ENCODE results near the gene RBM38. TPM values are rescaled to one million over a fixed set of nuclear protein-coding genes. Genes with fewer than 3 reads are reported as not detected.

Gene RBM38
- polyA plus RNA-seq, 2 of the 4 experiments (the other 2 are of a cell fraction) = 6.6 to 14.2 TPM

GRCh38 chr20:57387463-57387862 is 3.7 kb upstream of the RBM38 start:
- ChIA-PET CTCF (interaction anchor here (0.9 to 1.5 kb wide), 3 partner anchors 105 to 121 kb away, joined by 4 to 5 read pairs (median 5); no protein-coding TSS in a partner anchor), POLR2A (no interaction called here)
- ATAC-seq (no peak), DNase-seq (ENCODE audit: low read depth in 1 of 2, low spot score in 1 of 2) (no peak), FAIRE-seq (no peak)
- H3K4me1 ChIP-seq = peaks cover 5% of the 10 kb centered on the region
- WGBS (ENCODE audit: missing lambda C conversion rate) = 93% methylated on average over 8 of the region's 8 CpGs
- no peaks in the 10 kb centered on the region for H3K9me3 ChIP-seq
- H3K4me2 ChIP-seq = no peak overlapping the region
- TF ChIP-seq ESRRA (IDR thresholded peaks at IDR 0.05; ENCODE audit: borderline replicate concordance, low read length) (no peak), ZC3H11A (IDR thresholded peaks at IDR 0.05) (no peak), SREBF2 (IDR thresholded peaks at IDR 0.05) (no peak), HEYL (CRISPR knock-in tag; IDR thresholded peaks at IDR 0.05) (no peak), MAFK (IDR thresholded peaks at IDR 0.05; ENCODE audit: partially characterized antibody) (no peak), CEBPB (IDR thresholded peaks at IDR 0.05) (no peak), CBX2 (IDR thresholded peaks at IDR 0.05; ENCODE audit: borderline replicate concordance, low read depth) (no peak), JUN (IDR thresholded peaks at IDR 0.05) (no peak), NFE2L2 (conservative IDR thresholded peaks at IDR 0.05; ENCODE audit: low read length) (no peak), SMC3 (IDR thresholded peaks at IDR 0.05) (no peak)
- TF ChIP-seq, protein P1, sequence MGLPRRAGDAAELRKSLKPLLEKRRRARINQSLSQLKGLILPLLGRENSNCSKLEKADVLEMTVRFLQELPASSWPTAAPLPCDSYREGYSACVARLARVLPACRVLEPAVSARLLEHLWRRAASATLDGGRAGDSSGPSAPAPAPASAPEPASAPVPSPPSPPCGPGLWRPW (IDR thresholded peaks at IDR 0.05) = no peak
- H3K27ac ChIP-seq = no peak overlapping the region
- no peak overlapping the region for H3K4me3 ChIP-seq

DNA sequence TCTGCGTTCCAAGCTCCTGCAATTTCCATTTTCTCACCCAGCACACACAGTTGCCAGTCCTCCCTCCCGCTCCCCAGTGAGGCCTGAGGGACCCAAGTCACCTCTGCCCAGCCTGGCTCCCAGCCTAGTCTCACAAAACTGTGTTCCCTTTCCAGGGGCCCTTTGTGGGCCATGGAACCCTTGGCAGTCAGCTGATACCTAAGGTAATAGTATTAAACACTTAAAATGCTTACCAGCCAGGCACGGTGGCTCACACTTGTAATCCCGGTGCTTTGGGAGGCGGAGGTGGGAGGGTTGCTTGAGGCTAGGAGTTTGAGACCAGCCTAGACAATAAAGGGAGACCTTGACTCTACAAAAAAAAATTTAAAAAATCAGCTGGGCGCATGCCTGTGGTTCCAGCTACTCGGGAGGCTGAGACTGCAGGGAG is 3.2 kb upstream of the RBM38 start:
- CTCF ChIA-PET = interaction anchor here (0.9 to 1.5 kb wide), 3 partner anchors 104 to 120 kb away, joined by 4 to 5 read pairs (median 5); no protein-coding TSS in a partner anchor
- ATAC-seq (no peak), DNase-seq (ENCODE audit: low read depth in 1 of 2, low spot score in 1 of 2) (no peak), FAIRE-seq (no peak)
- H3K4me3 ChIP-seq = no peak overlapping the region
- H3K27ac ChIP-seq = no peak overlapping the region
- WGBS (ENCODE audit: missing lambda C conversion rate) = 86% methylated on average over 7 of the region's 7 CpGs
- no peak overlapping the region for H3K4me2 ChIP-seq
- POLR2A ChIA-PET = no interaction called here
- no peaks in the 10 kb centered on the region for H3K9me3 ChIP-seq
- no peak for TF ChIP-seq MAX (IDR thresholded peaks at IDR 0.05)
- TF ChIP-seq MAZ (IDR thresholded peaks at IDR 0.05; ENCODE audit: borderline replicate concordance, low read depth, low read length) = no peak
- TF ChIP-seq ZSCAN20 (CRISPR knock-in tag; IDR thresholded peaks at IDR 0.05) = no peak
- TF ChIP-seq, protein P2, sequence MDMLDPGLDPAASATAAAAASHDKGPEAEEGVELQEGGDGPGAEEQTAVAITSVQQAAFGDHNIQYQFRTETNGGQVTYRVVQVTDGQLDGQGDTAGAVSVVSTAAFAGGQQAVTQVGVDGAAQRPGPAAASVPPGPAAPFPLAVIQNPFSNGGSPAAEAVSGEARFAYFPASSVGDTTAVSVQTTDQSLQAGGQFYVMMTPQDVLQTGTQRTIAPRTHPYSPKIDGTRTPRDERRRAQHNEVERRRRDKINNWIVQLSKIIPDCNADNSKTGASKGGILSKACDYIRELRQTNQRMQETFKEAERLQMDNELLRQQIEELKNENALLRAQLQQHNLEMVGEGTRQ (IDR thresholded peaks at IDR 0.05) = no peak
- no peak for TF ChIP-seq POLR2AphosphoS2 (conservative IDR thresholded peaks at IDR 0.05; ENCODE audit: low read length)
- TF ChIP-seq MAFK (IDR thresholded peaks at IDR 0.05; ENCODE audit: partially characterized antibody) = no peak
- no peak for TF ChIP-seq SREBF2 (IDR thresholded peaks at IDR 0.05)
- TF ChIP-seq, protein P3, sequence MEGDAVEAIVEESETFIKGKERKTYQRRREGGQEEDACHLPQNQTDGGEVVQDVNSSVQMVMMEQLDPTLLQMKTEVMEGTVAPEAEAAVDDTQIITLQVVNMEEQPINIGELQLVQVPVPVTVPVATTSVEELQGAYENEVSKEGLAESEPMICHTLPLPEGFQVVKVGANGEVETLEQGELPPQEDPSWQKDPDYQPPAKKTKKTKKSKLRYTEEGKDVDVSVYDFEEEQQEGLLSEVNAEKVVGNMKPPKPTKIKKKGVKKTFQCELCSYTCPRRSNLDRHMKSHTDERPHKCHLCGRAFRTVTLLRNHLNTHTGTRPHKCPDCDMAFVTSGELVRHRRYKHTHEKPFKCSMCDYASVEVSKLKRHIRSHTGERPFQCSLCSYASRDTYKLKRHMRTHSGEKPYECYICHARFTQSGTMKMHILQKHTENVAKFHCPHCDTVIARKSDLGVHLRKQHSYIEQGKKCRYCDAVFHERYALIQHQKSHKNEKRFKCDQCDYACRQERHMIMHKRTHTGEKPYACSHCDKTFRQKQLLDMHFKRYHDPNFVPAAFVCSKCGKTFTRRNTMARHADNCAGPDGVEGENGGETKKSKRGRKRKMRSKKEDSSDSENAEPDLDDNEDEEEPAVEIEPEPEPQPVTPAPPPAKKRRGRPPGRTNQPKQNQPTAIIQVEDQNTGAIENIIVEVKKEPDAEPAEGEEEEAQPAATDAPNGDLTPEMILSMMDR (IDR thresholded peaks at IDR 0.05) = no peak
- TF ChIP-seq SMC3 (IDR thresholded peaks at IDR 0.05) = no peak
- TF ChIP-seq, protein P4, sequence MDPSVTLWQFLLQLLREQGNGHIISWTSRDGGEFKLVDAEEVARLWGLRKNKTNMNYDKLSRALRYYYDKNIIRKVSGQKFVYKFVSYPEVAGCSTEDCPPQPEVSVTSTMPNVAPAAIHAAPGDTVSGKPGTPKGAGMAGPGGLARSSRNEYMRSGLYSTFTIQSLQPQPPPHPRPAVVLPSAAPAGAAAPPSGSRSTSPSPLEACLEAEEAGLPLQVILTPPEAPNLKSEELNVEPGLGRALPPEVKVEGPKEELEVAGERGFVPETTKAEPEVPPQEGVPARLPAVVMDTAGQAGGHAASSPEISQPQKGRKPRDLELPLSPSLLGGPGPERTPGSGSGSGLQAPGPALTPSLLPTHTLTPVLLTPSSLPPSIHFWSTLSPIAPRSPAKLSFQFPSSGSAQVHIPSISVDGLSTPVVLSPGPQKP (IDR thresholded peaks at IDR 0.05; ENCODE audit: low read depth, low read length) = no peak
- TF ChIP-seq, protein P1 (IDR thresholded peaks at IDR 0.05) = no peak
- peaks cover 9% of the 10 kb centered on the region for H3K4me1 ChIP-seq
